ENCODE data around the gene NDRG3. TPM values are rescaled to one million over a fixed set of nuclear protein-coding genes. Genes with fewer than 3 reads are reported as not detected.
"Not testable (repeated sequence)": the region's sequence is repeated elsewhere in the genome, so short reads cannot be mapped to it uniquely, and the experiment has no call there.

The NDRG3 gene
- total RNA-seq, 6 donors from 2014 or later = 7.8 to 28.7 (median 18.2) TPM

DNA sequence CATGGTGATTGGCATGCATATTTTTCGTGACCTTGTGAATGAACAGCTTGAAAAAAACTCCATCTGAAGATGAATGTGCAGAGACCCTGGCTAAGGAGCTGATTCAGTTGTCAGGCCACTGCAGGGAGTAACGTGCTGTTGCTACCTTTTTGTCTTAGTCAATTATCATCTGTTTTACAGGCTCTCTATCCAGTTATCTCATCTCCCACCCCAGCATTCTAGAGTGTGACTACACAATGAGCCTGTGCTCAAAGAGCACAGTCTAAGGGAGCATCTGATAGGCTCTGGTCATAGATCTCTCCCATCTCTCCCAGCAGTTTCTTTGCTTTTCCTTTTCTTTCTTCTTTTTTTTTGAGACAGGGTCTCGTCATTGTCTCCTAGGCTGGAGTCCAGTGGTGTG lies 45.5 kb downstream of the NDRG3 start:
- 87% methylated on average over 3 of the region's 3 CpGs for WGBS, 2 donors
- H3K4me3 ChIP-seq = no peak overlapping the region
- H3K27ac ChIP-seq = no peak overlapping the region
- no peak for TF ChIP-seq POLR2A (IDR thresholded peaks at IDR 0.05)
- DNase-seq (no peak), ATAC-seq (ENCODE audit: low FRiP score in 2 of 2) (no peak)
- H3K9me3 ChIP-seq = no peaks in the 10 kb centered on the region
- peaks cover 0 to under 1% (median under 1%) of the 10 kb centered on the region in 4 donors for H3K36me3 ChIP-seq
- H3K4me1 ChIP-seq = no peaks in the 10 kb centered on the region
- no peaks in the 10 kb centered on the region for H3K27me3 ChIP-seq

DNA sequence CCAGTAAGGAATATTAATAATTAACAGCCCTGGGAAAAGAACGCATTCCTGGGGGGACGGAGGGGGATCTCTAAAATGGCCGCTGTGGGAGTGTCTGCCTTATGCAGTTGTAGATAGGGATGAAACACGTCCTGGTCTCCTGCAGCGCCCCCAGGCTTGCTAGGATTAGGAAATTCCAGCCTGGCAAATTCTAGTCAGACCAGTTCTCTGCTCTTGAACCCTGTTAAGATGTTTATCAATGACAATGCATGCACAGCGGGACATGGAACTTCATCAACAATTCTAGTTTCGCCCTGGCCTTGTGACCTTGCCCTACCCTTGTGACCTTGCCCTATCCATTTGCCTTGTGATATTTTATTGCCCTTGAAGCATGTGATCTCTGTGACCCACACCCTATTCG lies 50.4 kb downstream of the NDRG3 start:
- H3K9me3 ChIP-seq; ATAC-seq (ENCODE audit: low FRiP score in 2 of 2); H3K27ac ChIP-seq; H3K36me3 ChIP-seq; DNase-seq; H3K4me1 ChIP-seq; H3K4me3 ChIP-seq; H3K27me3 ChIP-seq: not testable (repeated sequence)
- 86 to 89% methylated on average over 8 of the region's 8 CpGs for WGBS, 2 donors

DNA sequence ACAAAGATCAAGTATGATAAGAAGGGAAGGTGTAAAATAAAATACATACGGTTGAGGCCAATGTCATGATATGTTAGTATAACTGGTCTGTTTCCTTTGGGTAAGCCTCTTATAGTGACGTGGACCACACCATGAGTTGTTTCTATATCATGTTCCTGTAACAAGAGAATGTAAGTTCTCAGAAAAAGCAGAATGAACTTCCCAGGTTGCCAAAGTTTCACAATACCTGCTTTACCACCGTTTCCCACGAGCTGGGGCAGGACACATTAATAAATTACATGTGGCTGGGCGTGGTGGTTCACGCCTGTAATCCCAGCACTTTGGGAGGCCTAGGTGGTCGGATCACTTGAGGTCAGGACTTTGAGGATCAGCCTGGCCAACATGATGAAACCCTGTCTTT lies 57.3 kb downstream of the NDRG3 start:
- ATAC-seq (ENCODE audit: low FRiP score in 2 of 2) = no peak
- TF ChIP-seq POLR2AphosphoS5 (IDR thresholded peaks at IDR 0.05) (no peak), POLR2A (IDR thresholded peaks at IDR 0.05) (no peak), EP300 (IDR thresholded peaks at IDR 0.05) (no peak)
- TF ChIP-seq, protein P1, sequence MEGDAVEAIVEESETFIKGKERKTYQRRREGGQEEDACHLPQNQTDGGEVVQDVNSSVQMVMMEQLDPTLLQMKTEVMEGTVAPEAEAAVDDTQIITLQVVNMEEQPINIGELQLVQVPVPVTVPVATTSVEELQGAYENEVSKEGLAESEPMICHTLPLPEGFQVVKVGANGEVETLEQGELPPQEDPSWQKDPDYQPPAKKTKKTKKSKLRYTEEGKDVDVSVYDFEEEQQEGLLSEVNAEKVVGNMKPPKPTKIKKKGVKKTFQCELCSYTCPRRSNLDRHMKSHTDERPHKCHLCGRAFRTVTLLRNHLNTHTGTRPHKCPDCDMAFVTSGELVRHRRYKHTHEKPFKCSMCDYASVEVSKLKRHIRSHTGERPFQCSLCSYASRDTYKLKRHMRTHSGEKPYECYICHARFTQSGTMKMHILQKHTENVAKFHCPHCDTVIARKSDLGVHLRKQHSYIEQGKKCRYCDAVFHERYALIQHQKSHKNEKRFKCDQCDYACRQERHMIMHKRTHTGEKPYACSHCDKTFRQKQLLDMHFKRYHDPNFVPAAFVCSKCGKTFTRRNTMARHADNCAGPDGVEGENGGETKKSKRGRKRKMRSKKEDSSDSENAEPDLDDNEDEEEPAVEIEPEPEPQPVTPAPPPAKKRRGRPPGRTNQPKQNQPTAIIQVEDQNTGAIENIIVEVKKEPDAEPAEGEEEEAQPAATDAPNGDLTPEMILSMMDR (IDR thresholded peaks at IDR 0.05) = no peak
- Histone ChIP-seq H3K4me3 (no peak overlapping the region), H3K27ac (no peak overlapping the region), H3K4me1 (no peaks in the 10 kb centered on the region), H3K36me3 (peaks cover 0 to 36% (median 4%) of the 10 kb centered on the region in 4 donors), H3K27me3 (no peaks in the 10 kb centered on the region), H3K9me3 (no peaks in the 10 kb centered on the region)
- 75 to 88% methylated on average over 7 of the region's 7 CpGs for WGBS, 2 donors
- no peak for DNase-seq

DNA sequence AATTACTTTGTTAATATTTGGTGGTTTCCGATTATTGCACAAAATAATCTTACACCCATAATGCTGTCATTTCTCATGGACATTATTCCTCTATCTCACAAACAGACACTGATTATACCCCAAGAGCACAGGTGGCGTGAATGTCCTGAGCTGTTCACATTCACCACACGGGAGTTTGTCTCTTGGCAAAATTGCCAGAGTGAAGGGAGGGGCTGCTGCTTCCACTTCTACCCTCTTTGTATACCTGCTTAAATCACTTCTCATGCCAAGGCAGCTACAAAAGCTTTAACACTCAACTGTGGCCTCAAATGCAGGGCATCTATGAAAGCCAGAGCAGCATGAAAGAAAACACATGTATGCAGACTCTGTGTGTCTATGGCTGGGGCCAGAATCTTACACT lies 58.0 kb downstream of the NDRG3 start:
- ATAC-seq (ENCODE audit: low FRiP score in 2 of 2) (no peak), DNase-seq (no peak)
- H3K9me3 ChIP-seq = no peaks in the 10 kb centered on the region
- no peaks in the 10 kb centered on the region for H3K4me1 ChIP-seq
- no peak for TF ChIP-seq POLR2A (IDR thresholded peaks at IDR 0.05)
- TF ChIP-seq EP300 (IDR thresholded peaks at IDR 0.05) = no peak
- TF ChIP-seq, protein P1 (IDR thresholded peaks at IDR 0.05) = no peak
- TF ChIP-seq POLR2AphosphoS5 (IDR thresholded peaks at IDR 0.05) = no peak
- peaks cover 0 to 42% (median 4%) of the 10 kb centered on the region in 4 donors for H3K36me3 ChIP-seq
- no peak overlapping the region for H3K4me3 ChIP-seq
- 77 to 84% methylated on average over 3 of the region's 3 CpGs for WGBS, 2 donors
- H3K27me3 ChIP-seq = no peaks in the 10 kb centered on the region
- no peak overlapping the region for H3K27ac ChIP-seq

DNA sequence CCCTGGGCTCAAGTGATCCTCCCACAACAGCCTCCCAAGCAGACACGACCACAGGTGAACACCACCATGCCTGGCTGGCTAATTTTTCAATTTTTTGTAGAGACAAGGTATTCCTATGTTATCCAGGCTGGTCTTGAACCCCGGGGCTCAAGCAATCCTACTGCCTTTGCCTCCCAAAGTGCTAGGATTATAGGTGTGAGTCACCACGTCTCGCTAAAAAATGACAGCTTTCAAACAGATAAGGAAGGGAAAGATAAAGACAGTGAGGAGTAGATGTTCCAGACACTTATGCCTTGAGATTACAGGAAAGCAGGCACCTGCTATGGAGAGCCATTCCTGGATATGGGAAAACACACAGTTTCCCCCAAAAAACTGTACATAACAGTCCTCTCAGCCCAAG lies 58.9 kb downstream of the NDRG3 start:
- no peaks in the 10 kb centered on the region for H3K9me3 ChIP-seq

DNA sequence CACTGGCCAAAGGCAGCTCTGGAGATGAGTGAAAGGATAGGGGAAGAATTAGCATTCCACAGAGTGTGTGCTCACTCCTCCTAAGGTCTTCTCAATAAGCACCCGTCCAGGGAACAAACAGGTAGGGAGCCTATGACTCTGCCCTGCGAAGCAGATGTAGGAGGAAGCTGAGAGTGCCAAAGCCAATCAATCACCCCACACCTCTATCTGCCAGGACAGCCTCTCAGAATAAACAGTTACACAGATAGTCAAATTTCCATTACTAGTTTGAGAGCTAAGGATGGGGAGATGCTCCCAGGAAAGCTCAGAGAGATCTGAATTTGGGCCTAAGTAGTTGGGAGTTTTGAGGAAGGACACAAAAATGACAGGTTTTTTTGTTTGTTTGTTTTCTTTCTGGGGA lies 59.4 kb downstream of the NDRG3 start:
- Histone ChIP-seq H3K27me3 (no peaks in the 10 kb centered on the region), H3K27ac (no peak overlapping the region), H3K9me3 (no peaks in the 10 kb centered on the region), H3K36me3 (peaks cover 0 to 55% (median 7%) of the 10 kb centered on the region in 4 donors), H3K4me1 (no peaks in the 10 kb centered on the region), H3K4me3 (no peak overlapping the region)
- no peak for ATAC-seq (ENCODE audit: low FRiP score in 2 of 2)
- TF ChIP-seq EP300 (IDR thresholded peaks at IDR 0.05) (no peak), POLR2AphosphoS5 (IDR thresholded peaks at IDR 0.05) (no peak), POLR2A (IDR thresholded peaks at IDR 0.05) (no peak)
- TF ChIP-seq, protein P1 (IDR thresholded peaks at IDR 0.05) = no peak
- 71 to 76% methylated on average over 2 of the region's 2 CpGs for WGBS, 2 donors
- no peak for DNase-seq

More for the DNA sequence above, 58.9 kb downstream of the NDRG3 start:
- no peak overlapping the region for H3K4me3 ChIP-seq
- H3K4me1 ChIP-seq = no peaks in the 10 kb centered on the region
- no peak overlapping the region for H3K27ac ChIP-seq
- H3K36me3 ChIP-seq = peaks cover 0 to 51% (median 7%) of the 10 kb centered on the region in 4 donors
- ATAC-seq (ENCODE audit: low FRiP score in 2 of 2) (no peak), DNase-seq (no peak)
- TF ChIP-seq, protein P1 (IDR thresholded peaks at IDR 0.05) = no peak
- TF ChIP-seq EP300 (IDR thresholded peaks at IDR 0.05) (no peak), POLR2AphosphoS5 (IDR thresholded peaks at IDR 0.05) (no peak), POLR2A (IDR thresholded peaks at IDR 0.05) (no peak)
- 91% methylated on average over 4 of the region's 4 CpGs for WGBS, 2 donors
- no peaks in the 10 kb centered on the region for H3K27me3 ChIP-seq
